NT2/D1 (cell line): ENCODE measurements around the gene CACNA2D1.

Experiments
- SUZ12 ChIP-seq: IDR thresholded peaks from 2 replicates; pipeline ENCODE4 v1.6.1; 2011; ENCODE audit not compliant: insufficient read length, insufficient read depth; ENCODE audit errors: extremely low read depth
- ZNF274 ChIP-seq: IDR thresholded peaks from 2 replicates; pipeline ENCODE4 v1.6.1; 2011; ENCODE audit warnings: mild to moderate bottlenecking, low read depth, low read length

- TF ChIP-seq SUZ12 (no peak), ZNF274 (no peak)
Measured at GRCh38 chr7:82105463-82105862, 338.1 kb downstream of the CACNA2D1 start.
